Measurements from ENCODE around the gene TAS2R16.

DNA sequence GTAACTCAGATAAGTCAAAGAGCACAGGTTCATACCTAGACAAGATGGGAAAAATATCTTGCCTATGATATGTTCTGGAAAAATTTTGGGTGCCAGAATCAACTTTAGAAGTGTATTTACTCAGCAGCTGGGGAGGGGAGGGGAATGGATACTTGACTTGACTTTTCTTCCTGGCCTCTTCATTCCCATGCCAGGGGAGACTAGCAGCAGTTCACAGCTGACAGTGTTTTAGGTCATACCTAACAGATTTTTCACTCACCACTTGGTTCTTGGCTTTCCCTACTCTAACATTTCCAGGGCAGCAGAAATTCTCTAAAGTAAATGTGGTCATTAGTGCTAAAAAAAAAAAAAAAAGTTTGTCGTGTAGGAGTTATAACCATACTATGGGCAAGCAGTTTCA lies 46.3 kb downstream of the TAS2R16 start:
- TF ChIP-seq SP1 (IDR thresholded peaks at IDR 0.05) (no peak), L3MBTL2 (conservative IDR thresholded peaks at IDR 0.05) (no peak), CTBP1 (IDR thresholded peaks at IDR 0.05; ENCODE audit: borderline replicate concordance) (no peak), ARNT (IDR thresholded peaks at IDR 0.05) (no peak), ZNF384 (IDR thresholded peaks at IDR 0.05) (no peak), FOXK2 (IDR thresholded peaks at IDR 0.05) (no peak), TARDBP (IDR thresholded peaks at IDR 0.05) (no peak), BHLHE40 (IDR thresholded peaks at IDR 0.05; ENCODE audit: borderline replicate concordance) (no peak), FOXM1 (IDR thresholded peaks at IDR 0.05; ENCODE audit: borderline replicate concordance) (no peak), FOXA1 (IDR thresholded peaks at IDR 0.05) (no peak), LEF1 (IDR thresholded peaks at IDR 0.05; ENCODE audit: borderline replicate concordance) (no peak)
- TF ChIP-seq, protein P1, sequence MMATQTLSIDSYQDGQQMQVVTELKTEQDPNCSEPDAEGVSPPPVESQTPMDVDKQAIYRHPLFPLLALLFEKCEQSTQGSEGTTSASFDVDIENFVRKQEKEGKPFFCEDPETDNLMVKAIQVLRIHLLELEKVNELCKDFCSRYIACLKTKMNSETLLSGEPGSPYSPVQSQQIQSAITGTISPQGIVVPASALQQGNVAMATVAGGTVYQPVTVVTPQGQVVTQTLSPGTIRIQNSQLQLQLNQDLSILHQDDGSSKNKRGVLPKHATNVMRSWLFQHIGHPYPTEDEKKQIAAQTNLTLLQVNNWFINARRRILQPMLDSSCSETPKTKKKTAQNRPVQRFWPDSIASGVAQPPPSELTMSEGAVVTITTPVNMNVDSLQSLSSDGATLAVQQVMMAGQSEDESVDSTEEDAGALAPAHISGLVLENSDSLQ (IDR thresholded peaks at IDR 0.05): no peak
